Activated naive CD8-positive, alpha-beta T cell treated with anti-CD3 and anti-CD28 coated beads, Interleukin-2, amount 50 U/mL, for 16 hours (primary cell): ENCODE data around the gene CCDC12.

Experiments used
- DNase-seq: peaks from one replicate; pipeline ENCODE4 v3.0.0-alpha.2; 2020; ENCODE audit warnings: low read depth, low spot score

Gene CCDC12

GRCh38 chr3:46876313-46877300, 99.9 kb downstream of the CCDC12 start:
- DNase-seq: no peak

GRCh38 chr3:46875560-46875959, 101.0 kb downstream of the CCDC12 start:
- no peak for DNase-seq

- no peak for DNase-seq
These were observed 102.1 kb downstream of the CCDC12 start for GRCh38 chr3:46874430-46874829.

- DNase-seq: no peak
These were observed 103.0 kb downstream of the CCDC12 start for GRCh38 chr3:46873521-46873920.
